ENCODE data around the gene ALDH3B1. TPM values are rescaled to one million over a fixed set of nuclear protein-coding genes. Genes with fewer than 3 reads are reported as not detected.

ALDH3B1 gene
- total RNA-seq, 4 donors from 2014 or later, result 3.0 to 6.6 (median 3.5) TPM

DNA sequence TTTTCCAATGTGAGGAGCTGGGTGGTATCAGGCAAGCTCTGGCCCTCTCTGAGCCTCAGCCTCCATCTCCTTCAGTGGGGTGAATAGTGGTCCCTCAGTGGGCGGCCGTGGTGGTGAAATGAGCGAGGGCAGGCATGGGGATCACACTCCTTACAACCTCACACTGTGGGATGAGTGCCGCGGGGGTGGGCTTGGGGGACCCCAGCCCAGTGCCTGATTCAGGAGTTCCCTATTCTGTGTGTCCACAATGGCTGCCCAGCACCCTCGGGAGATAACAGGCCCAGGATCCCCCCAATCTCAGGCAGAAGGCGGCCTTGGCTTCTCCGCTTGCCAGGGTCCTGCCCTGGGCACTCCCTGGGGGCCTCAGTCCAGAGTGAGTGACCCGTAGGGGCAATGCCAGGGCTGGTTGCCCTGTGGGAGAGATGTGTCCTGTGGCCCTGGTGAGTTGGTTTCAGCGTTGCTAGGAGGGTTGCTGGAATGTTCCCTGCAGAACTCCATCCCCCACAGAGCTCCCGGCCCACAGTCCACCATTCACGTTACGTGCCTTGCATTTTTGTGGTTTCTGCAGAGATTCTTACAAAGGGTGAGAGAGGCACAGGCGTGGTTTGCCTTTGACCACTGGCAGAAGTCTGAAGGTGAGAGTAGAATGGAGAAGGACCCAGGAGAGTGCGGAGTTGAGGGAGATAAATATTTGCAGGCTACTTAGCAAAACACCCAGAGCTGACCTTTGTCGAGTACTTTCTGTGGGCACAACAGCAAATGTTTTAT is 2.9 kb downstream of the ALDH3B1 start:
- Histone ChIP-seq H3K9me3 (no peaks in the 10 kb centered on the region), H3K27me3 (no peaks in the 10 kb centered on the region), H3K4me3 (replicated peaks in 1 of 3) (no peak overlapping the region), H3K4me1 (peaks cover 12 to 61% of the 10 kb centered on the region in 2 donors), H3K27ac (peak overlapping the region in 1 of 3 donors; percentile 94), H3K36me3 (no peaks in the 10 kb centered on the region)
- intact Hi-C loops (cut with DNase I), result no loop called here
- no peak for DNase-seq
- WGBS, 2 donors, result 81% methylated on average over 13 to 15 of the region's 16 CpGs
- no peak for TF ChIP-seq CTCF (IDR thresholded peaks at IDR 0.05)
- TF ChIP-seq POLR2A (IDR thresholded peaks at IDR 0.05), result no peak

DNA sequence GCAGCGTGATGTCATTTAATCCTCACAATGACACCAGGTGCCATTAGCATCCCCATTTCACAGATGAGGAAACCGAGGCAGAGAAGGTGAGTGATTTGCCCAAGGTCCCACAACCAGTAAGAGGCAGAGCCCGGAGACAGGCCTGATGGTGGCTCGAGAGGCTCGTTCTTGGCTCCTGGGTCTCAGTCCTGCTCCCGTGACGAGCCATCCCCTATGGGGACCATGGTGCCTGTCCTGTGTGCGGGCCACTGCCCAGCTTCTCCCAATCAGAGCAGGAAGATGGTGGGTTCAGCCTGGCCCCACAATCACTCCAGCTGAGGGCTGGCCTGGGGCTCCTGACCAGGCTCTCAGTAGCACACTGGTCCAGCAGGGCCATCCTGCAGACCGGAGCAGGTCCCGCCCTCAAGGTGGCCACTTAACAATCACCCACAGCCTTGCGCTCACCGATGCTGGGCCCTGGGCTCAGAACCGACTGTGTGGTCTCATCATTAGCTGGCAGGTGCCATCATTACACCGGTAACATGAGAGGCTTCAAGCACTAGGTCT is 3.6 kb downstream of the ALDH3B1 start:
- 90 to 94% methylated on average over 9 to 14 of the region's 14 CpGs for WGBS, 2 donors
- Histone ChIP-seq H3K27ac (peak overlapping the region in 1 of 3 donors; percentile 94), H3K9me3 (no peaks in the 10 kb centered on the region), H3K4me3 (replicated peaks in 1 of 3) (no peak overlapping the region), H3K27me3 (no peaks in the 10 kb centered on the region), H3K4me1 (peaks cover 12 to 61% of the 10 kb centered on the region in 2 donors), H3K36me3 (no peaks in the 10 kb centered on the region)
- no peak for DNase-seq
- intact Hi-C loops (cut with DNase I), result no loop called here
- TF ChIP-seq POLR2A (IDR thresholded peaks at IDR 0.05) (no peak), CTCF (IDR thresholded peaks at IDR 0.05) (no peak)

GRCh38 chr11:68014157-68014946 is 4.2 kb downstream of the ALDH3B1 start:
- intact Hi-C loops (cut with DNase I), result no loop called here
- Histone ChIP-seq H3K9me3 (no peaks in the 10 kb centered on the region), H3K4me1 (peaks cover 12 to 61% of the 10 kb centered on the region in 2 donors), H3K27ac (peak overlapping the region in 1 of 3 donors; percentile 94), H3K27me3 (no peaks in the 10 kb centered on the region), H3K36me3 (no peaks in the 10 kb centered on the region), H3K4me3 (replicated peaks in 1 of 3) (no peak overlapping the region)
- 29 to 34% methylated on average over 10 of the region's 16 CpGs for WGBS, 2 donors
- no peak for TF ChIP-seq POLR2A (IDR thresholded peaks at IDR 0.05)
- no peak for TF ChIP-seq CTCF (IDR thresholded peaks at IDR 0.05)
- DNase-seq, result peak; percentile 47 to 54

DNA sequence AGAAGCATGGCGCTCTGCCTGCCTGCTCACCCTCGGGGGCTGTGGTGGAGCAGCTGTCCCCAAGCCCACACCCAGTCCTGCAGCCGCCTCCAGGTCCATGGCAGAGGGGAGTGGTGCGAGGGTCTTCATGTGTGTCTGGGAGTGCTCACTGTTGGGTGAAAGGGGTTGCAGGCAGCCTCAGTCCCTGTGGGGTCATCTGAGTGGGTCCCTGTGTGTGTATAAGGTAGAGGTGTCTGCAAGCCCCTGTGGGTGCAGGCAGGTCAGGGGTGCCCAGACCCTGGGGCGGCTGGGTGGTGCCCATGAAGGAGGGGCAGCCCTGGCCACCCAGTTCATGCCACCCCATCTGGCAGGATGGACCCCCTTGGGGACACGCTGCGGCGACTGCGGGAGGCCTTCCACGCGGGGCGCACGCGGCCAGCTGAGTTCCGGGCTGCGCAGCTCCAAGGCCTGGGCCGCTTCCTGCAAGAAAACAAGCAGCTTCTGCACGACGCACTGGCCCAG is 4.9 kb downstream of the ALDH3B1 start:
- no peak for TF ChIP-seq CTCF (IDR thresholded peaks at IDR 0.05)
- no peak for TF ChIP-seq POLR2A (IDR thresholded peaks at IDR 0.05)
- no peaks in the 10 kb centered on the region for H3K36me3 ChIP-seq
- H3K9me3 ChIP-seq, result no peaks in the 10 kb centered on the region
- no peak for DNase-seq
- intact Hi-C loops (cut with DNase I), result no loop called here
- no peak overlapping the region for H3K4me3 ChIP-seq (replicated peaks in 1 of 3)
- peak overlapping the region in 1 of 3 donors; percentile 94 for H3K27ac ChIP-seq
- H3K4me1 ChIP-seq, result peaks cover 8 to 54% of the 10 kb centered on the region in 2 donors
- no peaks in the 10 kb centered on the region for H3K27me3 ChIP-seq
- WGBS, 2 donors, result 87 to 98% methylated on average over 7 to 15 of the region's 19 CpGs
